Measurements from ENCODE around the gene CACNA1C.

CACNA1C gene

GRCh38 chr12:2484141-2484776 lies 431.5 kb downstream of the CACNA1C start:
- DNase-seq (ENCODE audit: low read depth) = no peak
- H3K4me3 ChIP-seq (ENCODE audit: low read length) = no peak overlapping the region
- no peak for TF ChIP-seq CTCF (IDR thresholded peaks at IDR 0.05; ENCODE audit: insufficient read depth, low read depth, low read length, missing control alignments)

- no peak for TF ChIP-seq CTCF (IDR thresholded peaks at IDR 0.05; ENCODE audit: insufficient read depth, low read depth, low read length, missing control alignments)
- no peak overlapping the region for H3K4me3 ChIP-seq (ENCODE audit: low read length)
- no peak for DNase-seq (ENCODE audit: low read depth)
Observed at GRCh38 chr12:2485681-2486080, 432.9 kb downstream of the CACNA1C start.

GRCh38 chr12:2486796-2487195 lies 434.0 kb downstream of the CACNA1C start:
- no peak overlapping the region for H3K4me3 ChIP-seq (ENCODE audit: low read length)
- DNase-seq (ENCODE audit: low read depth) = no peak
- no peak for TF ChIP-seq CTCF (IDR thresholded peaks at IDR 0.05; ENCODE audit: insufficient read depth, low read depth, low read length, missing control alignments)

DNA sequence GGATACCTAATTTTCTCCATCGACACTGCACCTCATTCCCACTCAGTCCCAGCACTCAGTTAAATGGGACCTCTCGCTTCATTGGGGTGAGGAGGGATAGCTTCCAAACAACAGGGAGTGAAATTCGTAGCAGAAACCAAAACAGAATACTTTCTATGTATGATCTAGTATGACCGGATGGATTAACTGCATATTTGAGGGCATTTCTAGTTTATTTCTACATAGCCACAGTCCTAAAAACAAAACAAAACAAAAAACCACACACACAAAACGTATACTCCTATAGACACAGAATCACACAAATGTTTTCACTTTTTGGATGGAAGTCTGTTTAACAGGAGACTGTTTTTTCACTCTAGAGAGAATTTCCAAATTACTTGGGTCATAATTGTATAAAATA lies 434.5 kb downstream of the CACNA1C start:
- DNase-seq (ENCODE audit: low read depth) = no peak
- TF ChIP-seq CTCF (IDR thresholded peaks at IDR 0.05; ENCODE audit: insufficient read depth, low read depth, low read length, missing control alignments) = no peak
- no peak overlapping the region for H3K4me3 ChIP-seq (ENCODE audit: low read length)

DNA sequence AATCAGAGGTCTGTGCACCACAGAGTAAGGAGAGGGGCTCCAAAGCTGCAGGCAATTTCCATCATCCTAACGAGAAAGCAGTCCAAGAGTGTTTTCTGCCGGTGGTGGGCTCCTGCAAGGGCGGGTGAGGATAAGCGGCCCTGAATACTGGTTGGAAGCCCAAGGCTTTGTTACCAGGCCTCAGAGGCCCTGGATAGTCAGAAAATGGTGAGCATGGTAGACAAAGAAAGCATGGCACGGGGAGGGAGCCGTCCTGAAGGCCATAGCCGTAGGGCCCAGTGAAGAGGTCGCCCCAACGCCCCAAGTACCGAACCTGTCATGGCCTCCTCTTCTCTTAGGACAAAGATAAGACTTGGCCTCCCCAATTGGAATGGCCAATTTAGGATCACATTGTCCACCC lies 435.3 kb downstream of the CACNA1C start:
- DNase-seq (ENCODE audit: low read depth) = no peak
- TF ChIP-seq CTCF (IDR thresholded peaks at IDR 0.05; ENCODE audit: insufficient read depth, low read depth, low read length, missing control alignments) = no peak
- H3K4me3 ChIP-seq (ENCODE audit: low read length) = no peak overlapping the region

DNA sequence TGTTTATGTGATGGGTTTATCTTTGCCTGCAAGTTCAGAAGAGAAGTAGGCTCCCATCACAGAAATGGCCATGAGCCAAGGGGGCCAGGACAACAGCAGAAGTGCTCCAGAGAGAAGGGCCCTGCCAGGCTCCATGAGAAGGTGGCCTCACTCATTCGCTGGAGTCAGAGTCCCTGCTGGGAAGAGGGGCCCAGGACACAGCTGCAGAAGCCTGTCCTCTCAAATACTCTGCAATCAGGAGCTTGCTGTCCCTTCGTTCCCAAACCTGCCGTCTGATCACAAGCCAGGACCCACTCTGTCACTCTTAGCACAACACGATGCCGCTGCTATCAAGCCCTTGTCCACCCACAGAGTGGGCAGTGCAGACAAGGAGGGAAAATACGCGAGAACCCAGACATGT lies 435.8 kb downstream of the CACNA1C start:
- DNase-seq (ENCODE audit: low read depth) = no peak

More for the DNA sequence above, 435.8 kb downstream of the CACNA1C start:
- no peak for TF ChIP-seq CTCF (IDR thresholded peaks at IDR 0.05; ENCODE audit: insufficient read depth, low read depth, low read length, missing control alignments)
- no peak overlapping the region for H3K4me3 ChIP-seq (ENCODE audit: low read length)

Data from epithelial cell of esophagus (primary cell).